Measurements from ENCODE around the gene ZNF22. TPM values are rescaled to one million over a fixed set of nuclear protein-coding genes. Genes with fewer than 3 reads are reported as not detected.

Gene ZNF22
- total RNA-seq, 2 donors from 2014 or later, result 19.3 to 20.5 TPM

DNA sequence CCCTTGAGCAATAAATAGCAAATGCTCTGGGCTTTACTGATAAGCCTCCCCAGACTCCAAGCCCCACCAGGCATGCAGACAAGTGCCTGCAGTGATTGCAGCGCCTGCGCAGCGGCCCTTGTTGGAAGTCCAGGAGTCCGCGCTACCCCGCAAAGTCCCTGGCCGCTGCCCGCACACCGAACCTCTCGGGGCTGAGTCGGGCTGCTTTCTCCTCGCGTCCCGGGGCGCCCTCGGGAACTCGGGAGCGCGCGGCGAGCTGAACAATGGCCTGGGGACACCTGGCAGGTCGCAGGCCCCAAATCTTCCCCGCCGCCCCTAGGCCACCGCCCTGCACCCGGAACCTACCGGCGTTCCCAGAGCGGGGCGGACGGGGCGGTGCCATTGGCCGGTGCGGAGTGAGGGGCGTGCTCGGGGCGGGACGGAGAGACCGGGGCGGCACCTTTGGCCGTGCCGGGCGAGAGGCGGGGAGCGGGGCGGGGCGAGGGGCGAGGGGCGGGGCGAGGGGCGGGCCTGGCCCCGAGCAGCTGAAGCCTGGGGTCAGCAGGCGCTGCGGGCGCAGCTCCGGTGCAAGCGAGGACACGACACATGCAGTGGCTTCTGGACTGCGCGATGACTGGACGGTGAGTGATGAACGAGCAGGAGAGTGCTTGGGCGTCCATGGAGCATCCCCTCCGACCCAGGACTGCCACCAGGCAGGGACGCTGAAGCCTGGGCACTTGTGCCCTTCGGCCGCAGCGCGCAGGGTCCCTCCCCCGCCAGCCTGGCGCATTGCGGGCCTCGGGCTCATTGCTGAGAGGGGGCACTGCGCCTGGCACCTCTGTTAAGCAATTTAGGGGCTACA, 41.3 kb upstream of the ZNF22 start, which contains the start of gene RASSF4:
Gene RASSF4, plus strand, starts transcription at position 556 of the 841 bp plus-strand sequence. CDS start 10,401 bp downstream, outside the sequence.
- TF ChIP-seq, protein P1, sequence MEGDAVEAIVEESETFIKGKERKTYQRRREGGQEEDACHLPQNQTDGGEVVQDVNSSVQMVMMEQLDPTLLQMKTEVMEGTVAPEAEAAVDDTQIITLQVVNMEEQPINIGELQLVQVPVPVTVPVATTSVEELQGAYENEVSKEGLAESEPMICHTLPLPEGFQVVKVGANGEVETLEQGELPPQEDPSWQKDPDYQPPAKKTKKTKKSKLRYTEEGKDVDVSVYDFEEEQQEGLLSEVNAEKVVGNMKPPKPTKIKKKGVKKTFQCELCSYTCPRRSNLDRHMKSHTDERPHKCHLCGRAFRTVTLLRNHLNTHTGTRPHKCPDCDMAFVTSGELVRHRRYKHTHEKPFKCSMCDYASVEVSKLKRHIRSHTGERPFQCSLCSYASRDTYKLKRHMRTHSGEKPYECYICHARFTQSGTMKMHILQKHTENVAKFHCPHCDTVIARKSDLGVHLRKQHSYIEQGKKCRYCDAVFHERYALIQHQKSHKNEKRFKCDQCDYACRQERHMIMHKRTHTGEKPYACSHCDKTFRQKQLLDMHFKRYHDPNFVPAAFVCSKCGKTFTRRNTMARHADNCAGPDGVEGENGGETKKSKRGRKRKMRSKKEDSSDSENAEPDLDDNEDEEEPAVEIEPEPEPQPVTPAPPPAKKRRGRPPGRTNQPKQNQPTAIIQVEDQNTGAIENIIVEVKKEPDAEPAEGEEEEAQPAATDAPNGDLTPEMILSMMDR (IDR thresholded peaks at IDR 0.05), result no peak
- DNase-seq (ENCODE audit: low spot score), result peak; percentile 93
- H3K36me3 ChIP-seq, result no peaks in the 10 kb centered on the region
- H3K4me1 ChIP-seq, result peaks cover 0 to 70% of the 10 kb centered on the region in 2 donors
- H3K27me3 ChIP-seq, result no peaks in the 10 kb centered on the region
- H3K9me3 ChIP-seq, result no peaks in the 10 kb centered on the region
- H3K4me3 ChIP-seq, result peak within 1 kb of the TSS; percentile 69 to 83
- H3K27ac ChIP-seq, result peak within 1 kb of the TSS; percentile 94 to 96

DNA sequence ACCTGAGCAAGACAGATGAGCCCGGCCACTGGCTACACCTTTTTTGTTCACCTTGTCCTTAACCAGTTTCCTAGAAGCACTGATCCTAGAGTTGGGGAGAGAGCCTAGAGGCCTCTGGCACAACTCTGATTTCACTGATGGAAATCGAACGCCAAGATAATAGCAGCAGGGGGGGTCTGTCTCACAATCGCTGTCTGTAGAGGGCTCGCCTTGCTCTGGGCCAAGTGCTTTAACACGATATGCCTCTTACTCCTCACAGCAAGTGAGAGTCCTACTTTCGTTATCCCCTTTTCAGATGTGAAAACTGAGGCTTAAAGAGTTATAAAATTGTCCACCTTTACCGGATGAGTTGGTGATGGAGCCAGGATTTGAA, 40.6 kb upstream of the ZNF22 start:
- no peaks in the 10 kb centered on the region for H3K9me3 ChIP-seq
- TF ChIP-seq, protein P1 (IDR thresholded peaks at IDR 0.05), result no peak
- no peaks in the 10 kb centered on the region for H3K36me3 ChIP-seq
- peak overlapping the region; percentile 94 to 96 for H3K27ac ChIP-seq
- H3K4me3 ChIP-seq, result peak overlapping the region; percentile 69 to 83
- no peaks in the 10 kb centered on the region for H3K27me3 ChIP-seq
- DNase-seq (ENCODE audit: low spot score), result no peak
- H3K4me1 ChIP-seq, result peaks cover 0 to 76% of the 10 kb centered on the region in 2 donors

DNA sequence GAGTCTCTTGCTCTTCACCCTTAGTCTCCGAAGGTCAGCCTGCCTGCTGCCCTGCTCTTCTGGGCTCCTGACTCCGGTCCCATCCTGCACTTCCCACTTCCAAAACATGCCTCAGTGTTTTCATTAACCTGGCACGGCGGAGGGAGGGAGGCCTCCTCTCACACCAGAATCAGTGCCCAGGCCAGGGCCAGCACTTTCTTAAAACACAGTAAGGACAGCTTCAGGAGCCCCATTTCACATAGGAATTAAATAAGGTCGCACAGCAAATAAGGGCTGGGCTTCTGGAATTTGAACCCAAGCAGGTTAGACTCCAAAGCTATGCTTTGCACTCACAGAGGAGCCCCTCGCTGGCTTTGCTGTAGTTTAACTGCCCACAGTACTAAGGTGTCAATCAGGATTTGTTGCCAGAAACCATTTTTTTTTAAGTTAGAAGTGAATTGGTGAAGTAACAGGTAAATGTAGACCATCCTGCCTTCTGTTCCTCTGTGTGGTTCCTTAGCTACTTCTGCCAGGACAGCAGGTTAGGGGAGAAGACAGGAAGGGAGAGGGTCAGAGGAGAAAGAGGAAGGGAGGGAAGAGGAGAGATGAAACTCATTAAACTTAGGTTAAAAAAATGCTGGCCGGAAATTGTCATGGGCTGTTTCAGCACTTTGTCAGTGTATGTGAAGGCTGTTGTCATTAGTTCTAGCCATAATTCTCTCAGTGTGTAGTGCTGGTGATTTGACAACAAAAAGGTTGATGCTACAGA, 40.1 kb upstream of the ZNF22 start:
- Histone ChIP-seq H3K9me3 (no peaks in the 10 kb centered on the region), H3K27ac (peak overlapping the region; percentile 94 to 96), H3K4me1 (peaks cover 0 to 78% of the 10 kb centered on the region in 2 donors), H3K27me3 (no peaks in the 10 kb centered on the region), H3K4me3 (peak overlapping the region; percentile 69 to 83), H3K36me3 (no peaks in the 10 kb centered on the region)
- DNase-seq (ENCODE audit: low spot score), result peak; percentile 59
- TF ChIP-seq, protein P1 (IDR thresholded peaks at IDR 0.05), result no peak

DNA sequence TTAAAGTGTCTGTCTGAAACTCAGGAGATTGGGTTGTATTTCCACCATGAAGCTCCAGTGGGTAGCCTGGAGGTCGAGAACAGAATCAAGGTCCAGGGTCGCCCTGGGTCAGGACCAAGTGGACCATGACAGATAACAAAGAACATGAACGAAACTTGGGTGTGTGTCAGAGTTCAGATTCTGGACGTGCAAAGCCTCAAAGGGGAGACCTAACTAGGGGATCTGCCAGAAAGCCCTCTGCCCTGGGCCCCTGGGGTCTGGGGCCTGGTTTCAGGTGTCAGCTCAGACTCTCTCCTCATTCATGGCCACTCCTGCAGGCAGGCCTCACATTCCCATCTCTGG, 39.5 kb upstream of the ZNF22 start:
- TF ChIP-seq, protein P1 (IDR thresholded peaks at IDR 0.05), result no peak
- Histone ChIP-seq H3K9me3 (no peaks in the 10 kb centered on the region), H3K4me1 (peaks cover 0 to 78% of the 10 kb centered on the region in 2 donors), H3K27me3 (no peaks in the 10 kb centered on the region), H3K36me3 (no peaks in the 10 kb centered on the region), H3K27ac (peak overlapping the region; percentile 94 to 96), H3K4me3 (peak overlapping the region; percentile 69 to 83)
- DNase-seq (ENCODE audit: low spot score), result peak; percentile 57

DNA sequence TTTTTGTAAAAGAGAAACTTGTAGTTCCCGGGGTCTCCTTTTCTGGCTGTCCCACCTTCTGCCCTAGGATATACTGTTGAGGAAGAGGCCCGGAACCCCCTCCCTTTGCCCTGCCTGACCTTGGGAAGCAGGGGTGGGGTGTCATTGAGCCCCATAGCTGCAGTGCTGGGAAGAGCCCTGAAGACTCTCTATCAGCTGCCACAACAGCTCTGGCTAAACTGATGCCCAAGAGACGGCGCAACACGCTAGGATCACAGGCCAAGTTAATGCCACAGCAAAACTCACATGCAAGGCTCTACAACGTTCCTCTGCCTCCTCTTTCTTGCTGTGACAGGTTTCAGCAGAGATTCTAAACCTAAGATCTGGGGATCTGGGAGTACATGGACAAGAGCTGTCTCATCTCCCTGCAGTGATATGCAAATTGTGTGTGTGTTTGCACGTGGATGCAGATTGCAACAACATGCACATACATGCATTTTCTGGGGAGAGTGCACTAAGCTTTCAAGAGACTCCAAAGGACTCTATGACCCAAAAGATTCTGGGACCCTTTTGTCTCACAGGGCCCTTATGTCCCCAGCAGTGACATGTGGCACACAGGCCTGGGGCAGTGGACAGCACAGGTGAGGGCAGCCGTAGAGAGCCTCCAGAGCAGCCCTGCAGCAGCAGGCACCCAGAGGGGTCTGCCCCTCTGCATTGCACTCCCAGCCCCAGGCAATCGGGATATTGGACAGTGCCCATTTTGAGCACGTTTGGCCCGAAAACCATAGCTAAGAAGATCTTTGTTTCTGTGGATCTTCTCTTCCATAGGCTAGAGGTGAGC, 38.6 kb upstream of the ZNF22 start:
- H3K4me1 ChIP-seq, result peaks cover 0 to 82% of the 10 kb centered on the region in 2 donors
- TF ChIP-seq, protein P1 (IDR thresholded peaks at IDR 0.05), result no peak
- peak; percentile 56 for DNase-seq (ENCODE audit: low spot score)

More for the DNA sequence above, 38.6 kb upstream of the ZNF22 start:
- Histone ChIP-seq H3K36me3 (no peaks in the 10 kb centered on the region), H3K27ac (peak overlapping the region; percentile 94 to 96), H3K27me3 (no peaks in the 10 kb centered on the region), H3K9me3 (no peaks in the 10 kb centered on the region), H3K4me3 (peak overlapping the region; percentile 69 to 83)
